Right kidney (tissue), 1 donor: ENCODE data around the gene PLEKHA7.
"Not testable (repeated sequence)": the region's sequence is repeated elsewhere in the genome, so short reads cannot be mapped to it uniquely, and the experiment has no call there.

Experiments
- DNase-seq: peaks from one replicate; pipeline ENCODE4 v3.0.0-alpha.2; 2016

Gene PLEKHA7

GRCh38 chr11:16909359-16910035 is 104.7 kb downstream of the PLEKHA7 start:
- no peak for DNase-seq

DNA sequence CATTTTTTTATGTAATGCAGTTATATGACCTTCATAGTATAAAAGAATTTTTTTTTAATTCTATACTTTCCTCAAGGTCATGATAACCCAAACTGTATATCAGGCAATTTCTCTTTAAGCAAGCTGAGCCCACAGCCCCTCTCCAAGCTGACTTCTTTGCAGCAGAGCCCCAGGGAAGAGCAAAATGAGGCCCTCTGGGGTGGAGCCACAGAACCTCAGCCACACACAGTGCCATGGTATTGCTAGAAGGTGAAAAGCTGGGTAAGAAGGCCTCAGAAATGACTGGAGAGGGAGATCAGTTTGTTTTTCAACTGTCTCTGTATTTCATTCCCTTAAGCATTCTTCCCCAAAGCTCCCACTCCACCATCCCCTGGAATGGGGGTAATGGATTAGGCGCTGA is 108.8 kb downstream of the PLEKHA7 start:
- no peak for DNase-seq

DNA sequence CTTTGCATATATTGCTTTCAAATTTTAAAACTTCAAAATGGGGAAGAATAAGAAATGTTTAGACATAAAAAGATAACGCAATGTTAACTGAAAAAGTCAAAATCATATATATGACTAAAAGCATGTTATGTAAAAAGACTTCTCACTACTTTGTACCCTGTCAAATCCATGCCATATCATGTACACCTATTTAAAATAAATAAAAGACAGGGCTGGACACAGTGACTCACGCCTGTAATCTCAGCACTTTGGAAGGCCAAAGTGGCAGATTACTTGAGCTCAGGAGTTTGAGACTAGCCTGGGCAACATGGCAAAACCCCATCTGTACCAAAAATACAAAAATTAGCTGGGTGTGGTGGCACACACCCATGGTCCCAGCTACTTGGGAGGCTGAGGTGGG is 109.5 kb downstream of the PLEKHA7 start:
- DNase-seq: not testable (repeated sequence)

DNA sequence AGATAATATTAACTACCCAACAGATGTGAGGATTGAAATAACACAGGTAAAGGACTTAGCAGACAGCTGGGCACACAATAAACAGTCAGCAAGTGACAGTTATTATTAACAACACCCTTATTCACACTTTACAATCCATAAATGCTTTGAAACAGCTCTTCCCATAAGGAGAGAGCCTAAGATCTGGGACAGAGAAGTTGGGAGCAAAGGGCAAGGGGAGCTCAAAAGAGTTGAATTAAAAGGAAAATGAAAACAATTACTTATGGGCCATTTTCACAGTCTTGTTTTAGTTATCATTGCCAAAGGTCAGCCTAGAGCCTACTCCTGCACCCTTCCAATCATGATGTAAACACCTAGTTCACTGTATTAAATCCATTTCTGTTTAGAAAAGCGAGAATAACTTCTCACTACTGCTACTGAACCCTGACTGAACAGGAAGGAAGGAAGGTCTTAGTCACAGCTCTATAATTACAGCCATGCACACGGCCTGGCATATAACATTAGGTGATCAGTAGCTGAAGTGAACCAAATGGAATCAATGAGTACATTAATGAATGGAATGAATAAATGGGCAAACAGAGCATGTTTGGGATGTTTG is 111.3 kb downstream of the PLEKHA7 start:
- DNase-seq: no peak

- no peak for DNase-seq
These were observed 112.0 kb downstream of the PLEKHA7 start for GRCh38 chr11:16902182-16902581.

GRCh38 chr11:16900491-16900890 is 113.7 kb downstream of the PLEKHA7 start:
- no peak for DNase-seq

DNA sequence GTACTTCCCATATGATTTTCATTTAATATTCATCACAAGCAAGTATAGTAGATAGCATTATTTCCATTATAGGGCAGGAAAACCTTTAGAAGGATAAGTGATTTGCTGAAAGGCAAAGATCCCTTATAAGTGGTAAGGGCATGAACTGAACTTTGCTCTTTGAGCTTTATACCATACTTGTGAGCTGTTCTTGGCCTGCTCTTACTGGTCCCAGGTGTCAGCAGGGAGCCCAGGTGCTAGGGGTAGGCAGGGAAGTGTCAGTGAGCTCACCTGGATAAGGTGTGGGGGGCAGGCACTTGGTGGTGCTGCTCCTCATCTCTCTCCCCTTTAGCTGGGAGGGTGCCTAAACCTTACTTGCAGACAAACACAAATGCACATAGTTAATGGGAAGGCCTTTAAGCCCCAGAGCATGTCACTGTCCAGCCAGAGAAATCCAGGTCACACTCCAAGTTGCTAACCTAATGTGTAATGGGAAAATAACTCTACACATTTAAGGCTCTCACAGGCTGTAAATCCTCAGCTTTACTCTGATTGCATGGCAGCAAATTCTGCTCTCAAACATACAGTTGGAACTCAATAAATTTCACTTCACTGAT is 114.4 kb downstream of the PLEKHA7 start:
- DNase-seq: no peak

GRCh38 chr11:16898274-16898985 is 115.8 kb downstream of the PLEKHA7 start:
- no peak for DNase-seq

- no peak for DNase-seq
These were observed 116.6 kb downstream of the PLEKHA7 start for GRCh38 chr11:16897470-16898061.

GRCh38 chr11:16896729-16897469 is 117.3 kb downstream of the PLEKHA7 start:
- DNase-seq: no peak

DNA sequence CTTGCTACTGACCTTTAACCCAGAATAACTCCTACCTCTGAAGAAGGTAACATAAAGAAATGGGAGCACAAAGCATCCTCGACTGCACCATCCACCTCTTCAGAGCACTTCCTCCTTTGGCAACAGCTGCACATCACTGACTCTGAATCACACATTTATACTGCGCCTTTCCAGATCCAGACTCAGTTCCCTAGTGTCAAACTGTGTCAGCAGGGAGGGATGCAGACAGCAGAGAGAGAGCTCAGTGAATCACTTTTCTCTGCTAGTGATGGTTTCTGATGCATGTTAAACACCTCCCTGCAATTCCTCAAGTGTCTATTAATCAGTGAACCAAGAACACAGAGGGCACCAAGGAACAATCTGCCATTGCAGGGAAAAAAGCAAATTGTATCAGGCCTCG is 118.9 kb downstream of the PLEKHA7 start:
- DNase-seq: no peak

DNA sequence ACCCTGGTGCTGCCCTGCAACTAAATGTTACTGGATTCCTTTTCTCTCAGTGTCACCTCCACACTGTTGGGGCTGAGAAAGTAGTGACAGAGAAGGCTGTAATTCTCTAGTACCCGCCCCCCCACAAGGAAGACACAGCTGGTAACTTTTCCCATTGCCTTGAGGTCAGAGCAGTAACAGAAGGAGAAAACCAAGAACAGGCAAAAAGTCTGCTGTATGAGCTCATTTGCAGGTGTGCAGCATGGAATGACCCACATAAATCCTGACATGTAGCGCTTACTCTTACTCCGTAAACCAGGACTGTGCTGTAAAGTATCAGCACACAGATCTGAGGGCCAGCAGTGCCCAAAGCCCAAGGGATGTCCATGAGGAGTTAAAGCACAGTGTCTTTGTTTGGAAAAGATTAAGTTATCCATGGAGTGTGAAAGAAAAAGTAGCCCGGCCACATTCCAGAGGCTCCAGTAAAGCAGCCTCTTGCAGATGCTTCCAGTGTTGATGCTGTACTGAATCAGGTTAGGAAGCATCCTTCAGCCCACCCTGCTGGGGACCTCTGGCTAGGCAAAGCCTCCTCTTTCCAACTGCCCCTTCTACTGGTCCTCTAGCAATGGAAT is 120.7 kb downstream of the PLEKHA7 start:
- DNase-seq: no peak

GRCh38 chr11:16891964-16892363 is 122.2 kb downstream of the PLEKHA7 start:
- DNase-seq: no peak

- DNase-seq: no peak
These were observed 123.0 kb downstream of the PLEKHA7 start for GRCh38 chr11:16891165-16891564.

DNA sequence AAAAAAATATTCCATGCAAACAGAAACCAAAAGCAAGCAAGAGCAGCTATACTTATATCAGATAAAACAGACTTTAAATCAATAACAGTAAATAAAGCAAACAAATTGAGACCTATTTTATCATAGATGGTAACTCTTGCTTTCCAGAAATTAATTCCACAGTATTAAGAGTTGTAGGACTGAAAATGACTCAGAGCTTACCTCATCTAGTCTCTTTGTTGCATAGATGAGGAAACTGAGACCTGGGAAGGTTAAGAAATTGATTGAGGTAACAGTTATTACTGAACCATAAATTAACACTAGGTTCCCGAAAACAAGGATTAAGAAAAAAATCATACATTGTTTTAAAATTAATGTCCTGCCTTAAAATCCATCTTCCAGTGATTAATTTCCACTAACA is 123.8 kb downstream of the PLEKHA7 start:
- DNase-seq: no peak

- no peak for DNase-seq
These were observed 124.3 kb downstream of the PLEKHA7 start for GRCh38 chr11:16889905-16890304.

DNA sequence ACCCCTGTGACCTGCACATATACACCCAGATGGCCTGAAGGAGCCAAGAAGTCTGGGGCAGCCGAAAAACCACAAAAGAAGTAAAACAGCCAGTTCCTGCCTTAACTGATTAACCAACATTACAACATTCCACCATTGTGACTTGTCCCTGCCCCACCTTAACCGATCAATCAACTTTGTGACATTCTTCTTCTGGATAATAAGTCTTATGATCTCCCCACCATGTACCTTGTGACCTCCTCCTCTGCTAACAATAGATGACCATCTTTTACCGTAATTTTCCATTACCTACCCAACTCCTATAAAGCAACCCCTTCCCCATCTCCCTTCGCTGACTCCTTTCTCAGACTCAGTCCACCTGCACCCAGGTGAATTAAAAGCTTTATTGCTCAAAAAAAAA is 125.2 kb downstream of the PLEKHA7 start:
- DNase-seq: not testable (repeated sequence)

DNA sequence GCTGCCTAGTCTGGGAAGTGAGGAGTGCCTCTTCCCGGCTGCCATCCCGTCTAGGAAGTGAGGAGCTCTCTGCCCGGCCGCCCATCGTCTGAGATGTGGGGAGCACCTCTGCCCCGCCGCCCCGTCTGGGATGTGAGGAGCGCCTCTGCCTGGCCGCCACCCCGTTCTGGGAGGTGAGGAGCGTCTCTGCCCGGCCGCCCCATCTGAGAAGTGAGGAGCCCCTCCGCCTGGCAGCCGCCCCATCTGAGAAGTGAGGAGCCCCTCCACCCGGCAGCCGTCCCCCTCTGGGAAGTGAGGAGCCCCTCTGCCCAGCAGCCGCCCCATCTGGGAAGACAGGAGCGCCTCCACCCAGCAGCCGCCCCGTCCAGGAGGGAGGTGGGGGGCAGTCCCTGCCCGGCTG is 126.3 kb downstream of the PLEKHA7 start:
- DNase-seq: not testable (repeated sequence)

DNA sequence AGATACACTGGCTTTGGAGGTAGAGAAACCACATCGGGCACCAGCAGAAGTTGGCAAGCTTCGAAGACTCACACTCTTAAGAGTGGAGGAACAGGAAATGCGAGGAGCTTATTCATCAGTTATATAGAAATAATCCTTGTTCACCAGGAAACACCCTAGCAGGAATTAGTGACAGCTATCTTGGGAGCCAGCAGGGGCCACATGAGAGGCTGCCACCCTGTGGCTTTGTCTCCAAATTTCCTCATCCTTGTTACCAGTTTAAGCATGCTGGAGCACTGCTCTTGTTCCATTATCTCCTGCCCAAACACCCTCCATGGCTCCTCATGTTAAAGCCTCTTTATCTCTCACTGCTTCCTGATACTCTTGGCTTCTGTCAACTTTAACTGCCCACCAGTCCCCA is 131.0 kb downstream of the PLEKHA7 start:
- no peak for DNase-seq

DNA sequence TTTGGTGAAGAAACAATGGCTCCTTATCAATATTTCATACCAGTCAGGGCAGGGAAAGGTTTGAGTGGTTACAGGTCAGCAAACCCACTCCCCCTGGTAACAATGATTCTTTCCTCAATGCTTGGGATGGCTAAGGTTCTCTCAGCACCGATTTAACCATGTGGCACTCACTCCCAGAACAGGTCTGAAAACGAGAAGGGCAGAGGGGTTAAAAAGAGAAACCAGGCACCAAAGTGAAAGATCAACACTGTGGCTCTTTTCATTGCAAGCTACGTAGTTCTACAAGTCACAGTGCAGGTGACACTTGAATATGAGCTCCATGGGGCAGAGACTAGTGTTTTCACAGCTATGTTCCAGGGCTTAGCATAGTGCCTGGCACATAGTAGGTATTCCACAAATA is 132.4 kb downstream of the PLEKHA7 start:
- DNase-seq: no peak

- no peak for DNase-seq
These were observed 133.0 kb downstream of the PLEKHA7 start for GRCh38 chr11:16881074-16881709.
